Measurements from ENCODE around the gene ATG7. TPM values are rescaled to one million over a fixed set of nuclear protein-coding genes. Genes with fewer than 3 reads are reported as not detected.

The ATG7 gene
- 26.7 TPM for polyA plus RNA-seq (2013, experiment 1 of 2; ENCODE audit: insufficient read length)
- 24.8 TPM for polyA plus RNA-seq (2013, experiment 2 of 2; ENCODE audit: insufficient read length)

- peak; percentile 97 for DNase-seq
Observed at GRCh38 chr3:11271986-11272904, at the start of gene ATG7. ATG7 (plus strand) TSS chr3:11272397; CDS start chr3:11298696, 26,299 bp downstream.

GRCh38 chr3:11224010-11224409, 48.2 kb upstream of the ATG7 start:
- no peak for DNase-seq

GRCh38 chr3:11224870-11225229, 47.3 kb upstream of the ATG7 start:
- DNase-seq, result no peak

GRCh38 chr3:11226042-11226370, 46.2 kb upstream of the ATG7 start:
- no peak for DNase-seq

GRCh38 chr3:11228041-11228440, 44.2 kb upstream of the ATG7 start:
- no peak for DNase-seq

GRCh38 chr3:11230125-11230524, 42.1 kb upstream of the ATG7 start:
- DNase-seq, result no peak

GRCh38 chr3:11230832-11231231, 41.4 kb upstream of the ATG7 start:
- DNase-seq, result no peak

- no peak for DNase-seq
Observed at GRCh38 chr3:11235385-11235784, 36.8 kb upstream of the ATG7 start.

- DNase-seq, result peak; percentile 47
Observed at GRCh38 chr3:11236588-11237461, 35.4 kb upstream of the ATG7 start.

GRCh38 chr3:11238060-11238459, 34.1 kb upstream of the ATG7 start:
- peak; percentile 92 for DNase-seq

- peak; percentile 96 for DNase-seq
Observed at GRCh38 chr3:11238880-11239279, 33.3 kb upstream of the ATG7 start.

- no peak for DNase-seq
Observed at GRCh38 chr3:11239796-11240195, 32.4 kb upstream of the ATG7 start.

- no peak for DNase-seq
Observed at GRCh38 chr3:11240496-11240895, 31.7 kb upstream of the ATG7 start.

- no peak for DNase-seq
Observed at GRCh38 chr3:11244121-11244677, 28.0 kb upstream of the ATG7 start.

GRCh38 chr3:11245276-11245675, 26.9 kb upstream of the ATG7 start:
- DNase-seq, result no peak

- no peak for DNase-seq
Observed at GRCh38 chr3:11245827-11246662, 26.2 kb upstream of the ATG7 start.

- no peak for DNase-seq
Observed at GRCh38 chr3:11246663-11246970, 25.6 kb upstream of the ATG7 start.

GRCh38 chr3:11247362-11247761, 24.8 kb upstream of the ATG7 start:
- DNase-seq, result no peak

- no peak for DNase-seq
Observed at GRCh38 chr3:11248596-11248995, 23.6 kb upstream of the ATG7 start.

GRCh38 chr3:11250902-11251806, 21.0 kb upstream of the ATG7 start:
- no peak for DNase-seq

GRCh38 chr3:11251807-11252176, 20.4 kb upstream of the ATG7 start:
- DNase-seq, result no peak
